ENCODE results near the gene CLCN4. TPM values are rescaled to one million over a fixed set of nuclear protein-coding genes. Genes with fewer than 3 reads are reported as not detected.

CLCN4 gene
- total RNA-seq, 1 donor from 2014 or later = 1.2 TPM

- no peak for DNase-seq (ENCODE audit: extremely low spot score in 2 of 2)
- no peak for TF ChIP-seq POLR2AphosphoS5 (IDR thresholded peaks at IDR 0.05; ENCODE audit: insufficient read depth in 1 of 2, low read depth in 1 of 2)
- TF ChIP-seq, protein P1, sequence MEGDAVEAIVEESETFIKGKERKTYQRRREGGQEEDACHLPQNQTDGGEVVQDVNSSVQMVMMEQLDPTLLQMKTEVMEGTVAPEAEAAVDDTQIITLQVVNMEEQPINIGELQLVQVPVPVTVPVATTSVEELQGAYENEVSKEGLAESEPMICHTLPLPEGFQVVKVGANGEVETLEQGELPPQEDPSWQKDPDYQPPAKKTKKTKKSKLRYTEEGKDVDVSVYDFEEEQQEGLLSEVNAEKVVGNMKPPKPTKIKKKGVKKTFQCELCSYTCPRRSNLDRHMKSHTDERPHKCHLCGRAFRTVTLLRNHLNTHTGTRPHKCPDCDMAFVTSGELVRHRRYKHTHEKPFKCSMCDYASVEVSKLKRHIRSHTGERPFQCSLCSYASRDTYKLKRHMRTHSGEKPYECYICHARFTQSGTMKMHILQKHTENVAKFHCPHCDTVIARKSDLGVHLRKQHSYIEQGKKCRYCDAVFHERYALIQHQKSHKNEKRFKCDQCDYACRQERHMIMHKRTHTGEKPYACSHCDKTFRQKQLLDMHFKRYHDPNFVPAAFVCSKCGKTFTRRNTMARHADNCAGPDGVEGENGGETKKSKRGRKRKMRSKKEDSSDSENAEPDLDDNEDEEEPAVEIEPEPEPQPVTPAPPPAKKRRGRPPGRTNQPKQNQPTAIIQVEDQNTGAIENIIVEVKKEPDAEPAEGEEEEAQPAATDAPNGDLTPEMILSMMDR (IDR thresholded peaks at IDR 0.05) = no peak
- no peak for TF ChIP-seq POLR2A (IDR thresholded peaks at IDR 0.05)
- Histone ChIP-seq H3K27me3 (no peaks in the 10 kb centered on the region), H3K36me3 (peaks cover 0 to 17% of the 10 kb centered on the region in 2 donors), H3K27ac (no peak overlapping the region), H3K4me1 (no peaks in the 10 kb centered on the region), H3K4me3 (no peak overlapping the region), H3K9me3 (no peaks in the 10 kb centered on the region)
- intact Hi-C loops (cut with DNase I) = no loop called here
Observed at GRCh38 chrX:10121787-10122186, 35.0 kb upstream of the CLCN4 start.

GRCh38 chrX:10124506-10125247 lies 32.1 kb upstream of the CLCN4 start:
- intact Hi-C loops (cut with DNase I) = no loop called here
- TF ChIP-seq POLR2AphosphoS5 (IDR thresholded peaks at IDR 0.05; ENCODE audit: insufficient read depth in 1 of 2, low read depth in 1 of 2) (no peak), POLR2A (IDR thresholded peaks at IDR 0.05) (no peak)
- TF ChIP-seq, protein P1 (IDR thresholded peaks at IDR 0.05) = no peak

DNA sequence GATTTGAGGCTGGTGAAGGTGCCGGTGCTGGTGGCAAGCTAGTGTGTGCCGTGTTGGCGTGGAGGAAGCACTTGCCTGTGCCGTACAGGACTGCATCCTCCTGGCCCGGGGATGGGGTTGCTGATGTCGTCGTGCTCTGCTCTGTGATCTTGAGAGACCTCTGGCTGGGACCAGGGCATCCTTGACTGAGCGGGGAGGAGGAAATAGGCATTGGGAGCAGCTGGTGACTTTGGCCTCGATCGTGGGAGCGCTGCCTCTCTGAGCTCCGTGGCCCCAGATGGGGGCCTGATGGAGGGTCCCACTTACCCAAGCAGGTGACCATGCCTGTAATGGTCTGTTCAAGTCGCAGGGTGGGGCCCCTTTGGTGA lies 31.5 kb upstream of the CLCN4 start:
- Histone ChIP-seq H3K4me1 (no peaks in the 10 kb centered on the region), H3K36me3 (peaks cover 0 to 10% of the 10 kb centered on the region in 2 donors), H3K27ac (no peak overlapping the region), H3K4me3 (no peak overlapping the region), H3K9me3 (no peaks in the 10 kb centered on the region), H3K27me3 (no peaks in the 10 kb centered on the region)
- intact Hi-C loops (cut with DNase I) = no loop called here
- no peak for DNase-seq (ENCODE audit: extremely low spot score in 2 of 2)
- no peak for TF ChIP-seq POLR2A (IDR thresholded peaks at IDR 0.05)
- no peak for TF ChIP-seq POLR2AphosphoS5 (IDR thresholded peaks at IDR 0.05; ENCODE audit: insufficient read depth in 1 of 2, low read depth in 1 of 2)
- TF ChIP-seq, protein P1 (IDR thresholded peaks at IDR 0.05) = no peak

More at GRCh38 chrX:10124506-10125247, 32.1 kb upstream of the CLCN4 start:
- no peak for DNase-seq (ENCODE audit: extremely low spot score in 2 of 2)
- Histone ChIP-seq H3K27ac (no peak overlapping the region), H3K36me3 (peaks cover 0 to 6% of the 10 kb centered on the region in 2 donors), H3K4me3 (no peak overlapping the region), H3K4me1 (no peaks in the 10 kb centered on the region), H3K9me3 (no peaks in the 10 kb centered on the region), H3K27me3 (no peaks in the 10 kb centered on the region)

GRCh38 chrX:10126044-10126443 lies 30.7 kb upstream of the CLCN4 start:
- no peak overlapping the region for H3K4me3 ChIP-seq

More at GRCh38 chrX:10126044-10126443, 30.7 kb upstream of the CLCN4 start:
- Histone ChIP-seq H3K27me3 (no peaks in the 10 kb centered on the region), H3K27ac (no peak overlapping the region), H3K9me3 (no peaks in the 10 kb centered on the region), H3K36me3 (peaks cover 0 to 10% of the 10 kb centered on the region in 2 donors), H3K4me1 (no peaks in the 10 kb centered on the region)
- intact Hi-C loops (cut with DNase I) = no loop called here
- TF ChIP-seq, protein P1 (IDR thresholded peaks at IDR 0.05) = no peak
- TF ChIP-seq POLR2A (IDR thresholded peaks at IDR 0.05) = no peak
- no peak for TF ChIP-seq POLR2AphosphoS5 (IDR thresholded peaks at IDR 0.05; ENCODE audit: insufficient read depth in 1 of 2, low read depth in 1 of 2)
- no peak for DNase-seq (ENCODE audit: extremely low spot score in 2 of 2)

Measured in vagina (tissue), 2 donors.